Lower lobe of right lung (tissue), 2 donors: ENCODE data around the gene FOXP1. TPM values are rescaled to one million over a fixed set of nuclear protein-coding genes. Genes with fewer than 3 reads are reported as not detected.

Experiments used
- ATAC-seq, 2 donors: fragments of 200-7000 bp; cut with Tn5 transposase; one replicate each; pipeline ENCODE4 v1.9.1; 2020 to 2022; ENCODE audit warnings: mild to moderate bottlenecking in 2 of 2, moderate library complexity in 2 of 2
- DNase-seq: peaks from one replicate; pipeline ENCODE4 v3.0.0-alpha.2; 2020
- H3K27ac ChIP-seq: fragments of 200-600 bp; one replicate; pipeline ENCODE4 v1.8.0; 2022
- H3K27me3 ChIP-seq: fragments of 200-600 bp; one replicate; pipeline ENCODE4 v1.8.0; 2022; ENCODE audit warnings: low read depth
- H3K36me3 ChIP-seq: fragments of 200-600 bp; one replicate; pipeline ENCODE4 v1.8.0; 2022; ENCODE audit warnings: mild to moderate bottlenecking
- H3K4me1 ChIP-seq: fragments of 200-600 bp; one replicate; pipeline ENCODE4 v1.8.0; 2022
- H3K4me3 ChIP-seq: fragments of 200-600 bp; one replicate; pipeline ENCODE4 v1.8.0; 2022; ENCODE audit warnings: mild to moderate bottlenecking
- H3K9me3 ChIP-seq: fragments of 200-600 bp; one replicate; pipeline ENCODE4 v1.8.0; 2022
- intact Hi-C: fragments of 100-400 bp; cut with DNase I; formaldehyde crosslinking; loops from one replicate; pipeline ENCODE4 v1.11.0; 2022
- total RNA-seq: library from RNA; stranded (reverse); fragmentation: NEBNext Ultra II Directional; extraction: Animal tissue kit (Norgen Biotek cat#: 25700); gene quantifications from one replicate; pipeline ENCODE4 v1.2.1, GENCODE V29; 2021
- TF ChIP-seq, protein P1 (sequence below): fragments of 200-600 bp; IDR thresholded peaks from one replicate; pipeline ENCODE4 v1.8.0; 2022; ENCODE audit warnings: antibody characterized with exemption, mild to moderate bottlenecking
- donor health status: DM: no; HTN: yes; CAD: no; lungs with severe emphysema.

Gene FOXP1
- total RNA-seq, 1 donor from 2014 or later, result 138 TPM

DNA sequence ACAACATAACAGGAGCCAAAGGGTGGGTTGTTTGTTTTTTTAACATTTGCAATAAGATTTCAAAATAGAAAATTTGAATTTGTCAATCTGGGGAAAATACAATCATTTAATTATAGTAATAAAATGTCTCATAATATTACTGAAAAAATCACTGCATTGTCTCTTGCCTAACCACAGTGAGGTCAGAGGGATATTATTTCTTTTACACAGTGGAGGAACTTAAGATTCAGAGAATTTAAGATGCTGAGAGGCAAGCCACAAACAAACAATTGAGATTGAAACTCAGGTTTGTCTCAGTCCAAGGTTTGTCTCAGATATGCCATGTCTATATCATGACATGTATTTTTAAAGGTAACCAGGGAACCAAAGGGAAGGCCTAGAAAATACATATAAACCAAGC is 428.7 kb downstream of the FOXP1 start:
- ATAC-seq, result no peak

GRCh38 chr3:71153713-71154112 is 429.8 kb downstream of the FOXP1 start:
- Histone ChIP-seq H3K4me1 (peaks cover 5% of the 10 kb centered on the region), H3K4me3 (no peak overlapping the region), H3K9me3 (no peaks in the 10 kb centered on the region), H3K27ac (no peak overlapping the region), H3K36me3 (no peaks in the 10 kb centered on the region), H3K27me3 (no peaks in the 10 kb centered on the region)
- DNase-seq (no peak), ATAC-seq (no peak)
- TF ChIP-seq, protein P1, sequence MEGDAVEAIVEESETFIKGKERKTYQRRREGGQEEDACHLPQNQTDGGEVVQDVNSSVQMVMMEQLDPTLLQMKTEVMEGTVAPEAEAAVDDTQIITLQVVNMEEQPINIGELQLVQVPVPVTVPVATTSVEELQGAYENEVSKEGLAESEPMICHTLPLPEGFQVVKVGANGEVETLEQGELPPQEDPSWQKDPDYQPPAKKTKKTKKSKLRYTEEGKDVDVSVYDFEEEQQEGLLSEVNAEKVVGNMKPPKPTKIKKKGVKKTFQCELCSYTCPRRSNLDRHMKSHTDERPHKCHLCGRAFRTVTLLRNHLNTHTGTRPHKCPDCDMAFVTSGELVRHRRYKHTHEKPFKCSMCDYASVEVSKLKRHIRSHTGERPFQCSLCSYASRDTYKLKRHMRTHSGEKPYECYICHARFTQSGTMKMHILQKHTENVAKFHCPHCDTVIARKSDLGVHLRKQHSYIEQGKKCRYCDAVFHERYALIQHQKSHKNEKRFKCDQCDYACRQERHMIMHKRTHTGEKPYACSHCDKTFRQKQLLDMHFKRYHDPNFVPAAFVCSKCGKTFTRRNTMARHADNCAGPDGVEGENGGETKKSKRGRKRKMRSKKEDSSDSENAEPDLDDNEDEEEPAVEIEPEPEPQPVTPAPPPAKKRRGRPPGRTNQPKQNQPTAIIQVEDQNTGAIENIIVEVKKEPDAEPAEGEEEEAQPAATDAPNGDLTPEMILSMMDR, result no peak
- intact Hi-C loops, result no loop called here

More for the DNA sequence above, 428.7 kb downstream of the FOXP1 start:
- TF ChIP-seq, protein P1, result no peak
- intact Hi-C loops, result no loop called here
- H3K27me3 ChIP-seq, result no peaks in the 10 kb centered on the region
- no peaks in the 10 kb centered on the region for H3K9me3 ChIP-seq
- H3K27ac ChIP-seq, result no peak overlapping the region
- no peak overlapping the region for H3K4me3 ChIP-seq
- DNase-seq, result no peak
- H3K36me3 ChIP-seq, result no peaks in the 10 kb centered on the region
- peaks cover 6% of the 10 kb centered on the region for H3K4me1 ChIP-seq

GRCh38 chr3:71152892-71153265 is 430.6 kb downstream of the FOXP1 start:
- H3K27ac ChIP-seq, result no peak overlapping the region
- no peaks in the 10 kb centered on the region for H3K36me3 ChIP-seq
- DNase-seq (no peak), ATAC-seq (peak; percentile 37 to 43)
- intact Hi-C loops, result no loop called here
- no peak overlapping the region for H3K4me3 ChIP-seq
- peaks cover 5% of the 10 kb centered on the region for H3K4me1 ChIP-seq
- TF ChIP-seq, protein P1, result no peak
- H3K27me3 ChIP-seq, result no peaks in the 10 kb centered on the region
- H3K9me3 ChIP-seq, result no peaks in the 10 kb centered on the region

DNA sequence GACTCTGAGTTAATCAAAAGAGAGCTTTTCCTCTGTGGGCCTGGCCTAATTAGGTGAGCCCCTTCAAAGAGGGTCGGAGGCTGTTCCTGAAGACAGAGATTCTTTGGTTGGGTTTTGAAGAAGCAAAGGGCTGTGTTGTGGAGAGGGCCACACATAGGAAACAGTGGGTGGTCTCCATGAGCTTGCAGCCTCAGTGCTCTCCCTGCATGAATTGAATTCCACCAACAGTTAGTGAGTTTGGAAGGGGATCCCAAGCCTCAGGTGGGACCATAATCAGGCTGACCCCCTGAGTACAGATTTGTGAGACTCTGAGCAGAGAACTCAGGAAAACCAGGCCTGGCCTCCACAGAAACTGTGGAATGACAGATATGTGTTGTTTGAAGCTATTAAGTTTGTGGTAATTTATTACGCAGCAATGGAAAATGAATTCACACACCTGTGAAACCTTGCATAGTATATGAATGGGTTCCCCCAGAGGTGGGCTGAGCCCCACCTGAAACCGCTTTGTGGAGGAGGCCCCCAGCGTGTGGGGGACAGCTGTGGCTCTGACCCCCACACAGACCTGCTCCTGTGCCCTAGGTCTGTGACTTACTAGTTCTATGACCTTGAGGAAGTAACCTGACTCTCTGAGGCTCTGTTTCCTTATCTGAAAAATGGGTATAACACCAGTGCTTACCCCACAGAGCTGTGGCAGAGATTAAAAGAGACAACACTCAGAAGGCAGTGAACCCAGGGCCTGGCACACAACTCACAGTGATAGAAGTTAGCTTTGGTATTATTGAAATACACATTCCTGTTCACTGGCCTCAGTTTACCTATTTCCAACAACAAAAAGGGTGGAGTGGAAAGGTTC is 431.3 kb downstream of the FOXP1 start:
- no peaks in the 10 kb centered on the region for H3K9me3 ChIP-seq
- DNase-seq (no peak), ATAC-seq (no peak)
- TF ChIP-seq, protein P1, result no peak
- H3K27ac ChIP-seq, result no peak overlapping the region
- H3K4me1 ChIP-seq, result peaks cover 5% of the 10 kb centered on the region
- no peaks in the 10 kb centered on the region for H3K36me3 ChIP-seq
- no peak overlapping the region for H3K4me3 ChIP-seq
- H3K27me3 ChIP-seq, result no peaks in the 10 kb centered on the region
- intact Hi-C loops, result no loop called here

GRCh38 chr3:71149959-71150954 is 433.3 kb downstream of the FOXP1 start:
- Histone ChIP-seq H3K27ac (no peak overlapping the region), H3K4me3 (no peak overlapping the region), H3K27me3 (no peaks in the 10 kb centered on the region), H3K4me1 (peaks cover 5% of the 10 kb centered on the region), H3K36me3 (no peaks in the 10 kb centered on the region), H3K9me3 (no peaks in the 10 kb centered on the region)
- TF ChIP-seq, protein P1, result no peak
- intact Hi-C loops, result no loop called here
- ATAC-seq (no peak), DNase-seq (no peak)
